ENCODE measurements around the gene SFMBT2.

The SFMBT2 gene

GRCh38 chr10:7405637-7406036 is 5.2 kb downstream of the SFMBT2 start:
- Histone ChIP-seq H3K27me3 (replicated peaks; ENCODE audit: control insufficient read depth, insufficient read depth, low read length) (no peaks in the 10 kb centered on the region), H3K36me3 (ENCODE audit: control insufficient read depth, insufficient read depth, low read length) (no peaks in the 10 kb centered on the region), H3K4me3 (replicated peaks; ENCODE audit: low read depth, low read length) (no peak overlapping the region)
- no peak for DNase-seq (ENCODE audit: extremely low read depth, insufficient read length)
- TF ChIP-seq CTCF (IDR thresholded peaks at IDR 0.05; ENCODE audit: insufficient read depth, low read length, poor library complexity, severe bottlenecking), result no peak

DNA sequence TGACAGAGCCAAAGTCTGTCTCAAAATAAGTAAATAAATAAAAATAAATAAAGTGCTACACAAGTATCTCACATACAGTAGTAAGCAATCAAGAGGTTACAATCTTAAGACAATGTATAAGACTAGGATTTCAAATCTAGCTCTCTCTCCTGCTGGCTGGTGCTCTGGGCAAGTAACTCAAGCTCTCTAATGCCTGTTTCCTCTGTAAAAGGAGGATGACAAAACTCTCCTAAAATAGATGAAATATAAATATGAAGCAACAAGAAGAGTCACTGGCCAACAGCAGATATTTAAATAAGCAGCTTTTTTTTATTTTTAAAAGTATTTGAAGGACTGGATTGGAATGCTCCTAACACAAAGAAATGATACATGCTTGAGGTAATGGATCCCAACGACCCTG is 7.2 kb downstream of the SFMBT2 start:
- no peak for TF ChIP-seq CTCF (IDR thresholded peaks at IDR 0.05; ENCODE audit: insufficient read depth, low read length, poor library complexity, severe bottlenecking)
- no peak for DNase-seq (ENCODE audit: extremely low read depth, insufficient read length)
- no peaks in the 10 kb centered on the region for H3K36me3 ChIP-seq (ENCODE audit: control insufficient read depth, insufficient read depth, low read length)

GRCh38 chr10:7401782-7402181 is 9.1 kb downstream of the SFMBT2 start:
- TF ChIP-seq CTCF (IDR thresholded peaks at IDR 0.05; ENCODE audit: insufficient read depth, low read length, poor library complexity, severe bottlenecking), result no peak
- DNase-seq (ENCODE audit: extremely low read depth, insufficient read length), result no peak
- H3K27me3 ChIP-seq (replicated peaks; ENCODE audit: control insufficient read depth, insufficient read depth, low read length), result no peaks in the 10 kb centered on the region
- H3K4me3 ChIP-seq (replicated peaks; ENCODE audit: low read depth, low read length), result no peak overlapping the region
- no peaks in the 10 kb centered on the region for H3K36me3 ChIP-seq (ENCODE audit: control insufficient read depth, insufficient read depth, low read length)

More for the DNA sequence above, 7.2 kb downstream of the SFMBT2 start:
- Histone ChIP-seq H3K27me3 (replicated peaks; ENCODE audit: control insufficient read depth, insufficient read depth, low read length) (no peaks in the 10 kb centered on the region), H3K4me3 (replicated peaks; ENCODE audit: low read depth, low read length) (no peak overlapping the region)

- no peak overlapping the region for H3K4me3 ChIP-seq (replicated peaks; ENCODE audit: low read depth, low read length)
- DNase-seq (ENCODE audit: extremely low read depth, insufficient read length), result no peak
- TF ChIP-seq CTCF (IDR thresholded peaks at IDR 0.05; ENCODE audit: insufficient read depth, low read length, poor library complexity, severe bottlenecking), result no peak
These were observed 9.7 kb downstream of the SFMBT2 start for GRCh38 chr10:7401156-7401555.

DNA sequence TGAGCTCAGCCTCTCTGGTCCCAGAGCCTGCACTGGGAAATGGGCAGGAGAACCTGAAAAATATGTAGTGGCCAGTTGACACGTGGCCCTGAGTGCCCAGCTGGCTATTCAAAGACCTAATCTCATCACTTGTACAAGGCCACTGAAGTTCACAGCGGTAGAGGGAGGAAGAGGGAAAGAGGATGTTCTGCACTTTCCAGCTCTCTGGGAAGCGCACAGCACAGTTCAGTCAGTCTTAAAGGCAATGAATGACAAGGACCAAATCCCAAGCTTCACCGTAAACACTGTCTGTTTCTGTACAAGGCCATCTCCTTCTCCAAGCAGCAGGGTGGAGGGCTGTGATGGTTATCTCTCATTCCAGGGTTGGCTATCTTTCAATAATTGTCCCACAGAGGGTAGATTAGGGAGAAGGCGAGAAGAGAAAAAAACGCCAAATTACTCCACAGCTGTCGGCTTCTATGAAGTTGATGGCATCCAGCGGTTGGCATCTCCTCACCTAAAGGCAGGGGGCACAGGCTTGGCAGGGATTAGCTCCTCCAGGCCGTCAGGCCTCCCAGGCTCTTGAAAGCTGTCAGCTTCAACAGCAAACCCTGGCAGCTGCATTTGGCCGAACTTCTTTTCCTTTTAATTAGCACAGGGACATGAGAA is 10.6 kb downstream of the SFMBT2 start:
- Histone ChIP-seq H3K36me3 (ENCODE audit: control insufficient read depth, insufficient read depth, low read length) (no peaks in the 10 kb centered on the region), H3K27me3 (replicated peaks; ENCODE audit: control insufficient read depth, insufficient read depth, low read length) (no peaks in the 10 kb centered on the region), H3K4me3 (replicated peaks; ENCODE audit: low read depth, low read length) (no peak overlapping the region)
- no peak for TF ChIP-seq CTCF (IDR thresholded peaks at IDR 0.05; ENCODE audit: insufficient read depth, low read length, poor library complexity, severe bottlenecking)
- no peak for DNase-seq (ENCODE audit: extremely low read depth, insufficient read length)

More at GRCh38 chr10:7401156-7401555, 9.7 kb downstream of the SFMBT2 start:
- no peaks in the 10 kb centered on the region for H3K36me3 ChIP-seq (ENCODE audit: control insufficient read depth, insufficient read depth, low read length)
- no peaks in the 10 kb centered on the region for H3K27me3 ChIP-seq (replicated peaks; ENCODE audit: control insufficient read depth, insufficient read depth, low read length)

DNA sequence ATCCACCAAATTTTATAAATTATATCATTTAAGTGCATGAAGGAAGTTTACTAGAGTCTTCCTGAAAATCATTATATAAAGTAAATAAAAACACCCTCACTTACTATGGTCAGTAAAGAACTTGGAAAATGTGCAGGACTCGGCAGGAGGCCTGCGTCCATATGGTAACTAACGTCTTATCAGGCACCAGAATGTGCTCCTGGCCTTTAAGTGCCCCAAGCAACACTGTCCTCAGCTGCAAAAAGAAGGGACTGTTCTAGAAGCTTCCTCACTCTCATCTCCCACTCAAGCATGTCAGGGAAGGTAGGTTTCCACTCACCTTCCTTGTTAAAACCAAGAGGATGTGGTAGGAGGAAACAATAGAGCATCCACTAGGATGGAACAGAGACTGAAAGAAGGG is 11.3 kb downstream of the SFMBT2 start:
- DNase-seq (ENCODE audit: extremely low read depth, insufficient read length), result no peak
- TF ChIP-seq CTCF (IDR thresholded peaks at IDR 0.05; ENCODE audit: insufficient read depth, low read length, poor library complexity, severe bottlenecking), result no peak
- Histone ChIP-seq H3K36me3 (ENCODE audit: control insufficient read depth, insufficient read depth, low read length) (no peaks in the 10 kb centered on the region), H3K4me3 (replicated peaks; ENCODE audit: low read depth, low read length) (no peak overlapping the region), H3K27me3 (replicated peaks; ENCODE audit: control insufficient read depth, insufficient read depth, low read length) (no peaks in the 10 kb centered on the region)

All from GM06990 (cell line).